Stimulated activated CD8-positive, alpha-beta memory T cell treated with anti-CD3 and anti-CD28 coated beads, Interleukin-7, amount 100 ng/mL, for 1 hour (primary cell): ENCODE data around the gene AMPD3.

Source experiments
- DNase-seq, 2 donors: peaks; one replicate each; pipeline ENCODE4 v3.0.0-alpha.2; 2020; ENCODE audit warnings: low read depth in 2 of 2

AMPD3 gene

GRCh38 chr11:10503221-10503620, 48.2 kb downstream of the AMPD3 start:
- no peak for DNase-seq

GRCh38 chr11:10503777-10504480, 48.9 kb downstream of the AMPD3 start:
- no peak for DNase-seq

- no peak for DNase-seq
Measured at GRCh38 chr11:10504490-10504889, 49.4 kb downstream of the AMPD3 start.

- no peak for DNase-seq
Measured at GRCh38 chr11:10505278-10506007, 50.4 kb downstream of the AMPD3 start.

- DNase-seq: no peak
Measured at GRCh38 chr11:10506008-10506370, 50.9 kb downstream of the AMPD3 start.

GRCh38 chr11:10511181-10511621, 56.1 kb downstream of the AMPD3 start:
- DNase-seq: no peak

- DNase-seq: no peak
Measured at GRCh38 chr11:10514202-10514601, 59.1 kb downstream of the AMPD3 start.

- no peak for DNase-seq
Measured at GRCh38 chr11:10514709-10515108, 59.6 kb downstream of the AMPD3 start.

- DNase-seq: no peak
Measured at GRCh38 chr11:10515418-10515817, 60.4 kb downstream of the AMPD3 start.

GRCh38 chr11:10518123-10518522, 63.1 kb downstream of the AMPD3 start:
- no peak for DNase-seq

GRCh38 chr11:10518891-10519290, 63.8 kb downstream of the AMPD3 start:
- no peak for DNase-seq

GRCh38 chr11:10519630-10520029, 64.6 kb downstream of the AMPD3 start:
- DNase-seq: no peak

- no peak for DNase-seq
Measured at GRCh38 chr11:10520562-10520961, 65.5 kb downstream of the AMPD3 start.

- DNase-seq: no peak
Measured at GRCh38 chr11:10522276-10522675, 67.2 kb downstream of the AMPD3 start.

GRCh38 chr11:10522921-10523320, 67.9 kb downstream of the AMPD3 start:
- no peak for DNase-seq

GRCh38 chr11:10524471-10524870, 69.4 kb downstream of the AMPD3 start:
- DNase-seq: no peak

- no peak for DNase-seq
Measured at GRCh38 chr11:10526974-10527918, 72.2 kb downstream of the AMPD3 start.

- DNase-seq: no peak
Measured at GRCh38 chr11:10528121-10528520, 73.1 kb downstream of the AMPD3 start.

GRCh38 chr11:10529279-10529678, 74.2 kb downstream of the AMPD3 start:
- DNase-seq: no peak

- DNase-seq: no peak
Measured at GRCh38 chr11:10532526-10532925, 77.5 kb downstream of the AMPD3 start.

- no peak for DNase-seq
Measured at GRCh38 chr11:10533323-10533722, 78.3 kb downstream of the AMPD3 start.

GRCh38 chr11:10534316-10534715, 79.3 kb downstream of the AMPD3 start:
- no peak for DNase-seq
